NT2/D1 (cell line): ENCODE measurements around the gene PTTG1IP2.

Experiments used
- YY1 ChIP-seq: IDR thresholded peaks from 2 replicates; pipeline ENCODE4 v1.6.1; 2011; ENCODE audit not compliant: insufficient read length, insufficient read depth
- ZNF274 ChIP-seq: IDR thresholded peaks from 2 replicates; pipeline ENCODE4 v1.6.1; 2011; ENCODE audit warnings: mild to moderate bottlenecking, low read depth, low read length

- TF ChIP-seq YY1, result no peak
- no peak for TF ChIP-seq ZNF274
These were observed 22.8 kb downstream of the PTTG1IP2 start for GRCh38 chr7:90492250-90492649.
